ENCODE data around the gene BBOX1. TPM values are rescaled to one million over a fixed set of nuclear protein-coding genes. Genes with fewer than 3 reads are reported as not detected.

The BBOX1 gene
- total RNA-seq, 1 experiment from 2014 or later: not detected

- POLR2A ChIA-PET: no interaction called here
- H3K27ac ChIP-seq (ENCODE audit: low read depth, low read length): no peak overlapping the region
- H3K9me3 ChIP-seq (ENCODE audit: control insufficient read depth in 1 of 2, insufficient read depth in 1 of 2, low read depth in 1 of 2, low read length in 2 of 2): no peaks in the 10 kb centered on the region
- no peak for ATAC-seq
- DNase-seq (ENCODE audit: low read depth, low spot score): no peak
- no peak overlapping the region for H3K4me2 ChIP-seq (ENCODE audit: low read length)
- RAD21 ChIA-PET (ENCODE audit: low non-redundant PET in 1 of 2, low total read pairs in 2 of 2, uncharacterized antibody in 2 of 2, unreplicated experiment in 2 of 2): no interaction called here
- H4K20me1 ChIP-seq (ENCODE audit: insufficient read depth): no peaks in the 10 kb centered on the region
- intact Hi-C loops (cut with micrococcal nuclease): no loop called here
- no peaks in the 10 kb centered on the region for H3K4me1 ChIP-seq (ENCODE audit: control insufficient read depth in 1 of 2, insufficient read depth in 2 of 2, low read length in 2 of 2)
- no peaks in the 10 kb centered on the region for H3K36me3 ChIP-seq (ENCODE audit: control insufficient read depth in 1 of 2, insufficient read depth in 2 of 2, low read length in 2 of 2)
- no TSS peak for BruUV-seq (replicated peaks)
- H3K4me3 ChIP-seq (replicated peaks in 1 of 2; ENCODE audit: low read depth in 1 of 2, low read length in 2 of 2): no peak overlapping the region
- no peak overlapping the region for H2AFZ ChIP-seq (ENCODE audit: low read depth, low read length, poor library complexity, severe bottlenecking)
- TF ChIP-seq ZNF274 (IDR thresholded peaks at IDR 0.05; ENCODE audit: low read depth, low read length) (no peak), MAX (IDR thresholded peaks at IDR 0.05) (no peak), JUND (IDR thresholded peaks at IDR 0.05) (no peak), TCF7L2 (IDR thresholded peaks at IDR 0.05; ENCODE audit: borderline replicate concordance, extremely low read depth, insufficient read depth, insufficient read length) (no peak), POLR2A (IDR thresholded peaks at IDR 0.05; ENCODE audit: borderline replicate concordance, extremely low read depth, insufficient read depth, insufficient read length) (no peak)
- CTCF ChIA-PET: no interaction called here
- no peak overlapping the region for H3K9ac ChIP-seq (ENCODE audit: low read length)
- H3K27me3 ChIP-seq (ENCODE audit: insufficient read depth, low read length): no peaks in the 10 kb centered on the region
- no peaks in the 10 kb centered on the region for H3K79me2 ChIP-seq (ENCODE audit: insufficient read depth, low read length)
- no peaks in the 10 kb centered on the region for H3K9me2 ChIP-seq (ENCODE audit: insufficient read depth)
Measured at GRCh38 chr11:27028561-27028965, 12.1 kb upstream of the BBOX1 start.

DNA sequence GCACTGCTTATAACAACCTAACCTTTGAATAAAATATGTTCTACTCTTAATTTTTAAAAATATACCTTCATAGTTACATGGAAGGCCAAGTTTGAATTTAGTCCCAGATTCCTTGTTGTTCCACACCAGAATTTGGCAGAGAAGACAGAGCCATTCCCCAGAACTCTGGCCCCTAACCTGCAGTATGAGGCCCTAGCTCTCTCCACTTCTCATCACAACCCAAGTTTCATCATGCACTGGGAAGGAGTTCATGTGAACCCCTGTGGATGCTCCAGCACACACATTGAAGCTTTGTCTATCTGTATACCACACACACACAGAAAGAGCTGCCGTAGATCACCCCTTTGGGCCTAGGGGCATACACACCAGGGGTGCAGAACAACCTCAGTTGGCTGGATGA is 10.6 kb upstream of the BBOX1 start:
- intact Hi-C loops (cut with micrococcal nuclease): no loop called here
- no peaks in the 10 kb centered on the region for H3K27me3 ChIP-seq (ENCODE audit: insufficient read depth, low read length)
- H3K9ac ChIP-seq (ENCODE audit: low read length): no peak overlapping the region
- no peaks in the 10 kb centered on the region for H3K9me3 ChIP-seq (ENCODE audit: control insufficient read depth in 1 of 2, insufficient read depth in 1 of 2, low read depth in 1 of 2, low read length in 2 of 2)
- H4K20me1 ChIP-seq (ENCODE audit: insufficient read depth): no peaks in the 10 kb centered on the region
- ChIA-PET RAD21 (ENCODE audit: low non-redundant PET in 1 of 2, low total read pairs in 2 of 2, uncharacterized antibody in 2 of 2, unreplicated experiment in 2 of 2) (no interaction called here), POLR2A (no interaction called here), CTCF (no interaction called here)
- H3K27ac ChIP-seq (ENCODE audit: low read depth, low read length): no peak overlapping the region
- no peaks in the 10 kb centered on the region for H3K36me3 ChIP-seq (ENCODE audit: control insufficient read depth in 1 of 2, insufficient read depth in 2 of 2, low read length in 2 of 2)
- no peak overlapping the region for H3K4me2 ChIP-seq (ENCODE audit: low read length)
- no peaks in the 10 kb centered on the region for H3K9me2 ChIP-seq (ENCODE audit: insufficient read depth)
- ATAC-seq: no peak
- no peaks in the 10 kb centered on the region for H3K79me2 ChIP-seq (ENCODE audit: insufficient read depth, low read length)
- H3K4me3 ChIP-seq (replicated peaks in 1 of 2; ENCODE audit: low read depth in 1 of 2, low read length in 2 of 2): no peak overlapping the region
- H2AFZ ChIP-seq (ENCODE audit: low read depth, low read length, poor library complexity, severe bottlenecking): no peak overlapping the region
- no TSS peak for BruUV-seq (replicated peaks)
- no peaks in the 10 kb centered on the region for H3K4me1 ChIP-seq (ENCODE audit: control insufficient read depth in 1 of 2, insufficient read depth in 2 of 2, low read length in 2 of 2)
- no peak for DNase-seq (ENCODE audit: low read depth, low spot score)
- TF ChIP-seq POLR2A (IDR thresholded peaks at IDR 0.05; ENCODE audit: borderline replicate concordance, extremely low read depth, insufficient read depth, insufficient read length) (no peak), EZH2 (IDR thresholded peaks at IDR 0.05) (no peak), RAD21 (IDR thresholded peaks at IDR 0.05; ENCODE audit: low read depth) (no peak), YY1 (IDR thresholded peaks at IDR 0.05; ENCODE audit: extremely low read depth, insufficient replicate concordance, low read depth, low read length) (no peak), FOSL1 (IDR thresholded peaks at IDR 0.05; ENCODE audit: low read depth) (no peak), ATF3 (IDR thresholded peaks at IDR 0.05) (no peak), JUND (IDR thresholded peaks at IDR 0.05) (no peak), TCF7L2 (IDR thresholded peaks at IDR 0.05; ENCODE audit: borderline replicate concordance, extremely low read depth, insufficient read depth, insufficient read length) (no peak), SP1 (IDR thresholded peaks at IDR 0.05; ENCODE audit: low read depth) (no peak), MAX (IDR thresholded peaks at IDR 0.05) (no peak), ZNF274 (IDR thresholded peaks at IDR 0.05; ENCODE audit: low read depth, low read length) (no peak), EZH2phosphoT487 (IDR thresholded peaks at IDR 0.05; ENCODE audit: borderline replicate concordance) (no peak), POLR2AphosphoS5 (IDR thresholded peaks at IDR 0.05; ENCODE audit: low read depth, low read length) (no peak), CBX3 (IDR thresholded peaks at IDR 0.05; ENCODE audit: low read depth) (no peak), CEBPB (IDR thresholded peaks at IDR 0.05; ENCODE audit: low read depth) (no peak), ELF1 (IDR thresholded peaks at IDR 0.05; ENCODE audit: borderline replicate concordance, low read depth) (no peak), SIN3A (IDR thresholded peaks at IDR 0.05; ENCODE audit: low read depth) (no peak)
- TF ChIP-seq, protein P1, sequence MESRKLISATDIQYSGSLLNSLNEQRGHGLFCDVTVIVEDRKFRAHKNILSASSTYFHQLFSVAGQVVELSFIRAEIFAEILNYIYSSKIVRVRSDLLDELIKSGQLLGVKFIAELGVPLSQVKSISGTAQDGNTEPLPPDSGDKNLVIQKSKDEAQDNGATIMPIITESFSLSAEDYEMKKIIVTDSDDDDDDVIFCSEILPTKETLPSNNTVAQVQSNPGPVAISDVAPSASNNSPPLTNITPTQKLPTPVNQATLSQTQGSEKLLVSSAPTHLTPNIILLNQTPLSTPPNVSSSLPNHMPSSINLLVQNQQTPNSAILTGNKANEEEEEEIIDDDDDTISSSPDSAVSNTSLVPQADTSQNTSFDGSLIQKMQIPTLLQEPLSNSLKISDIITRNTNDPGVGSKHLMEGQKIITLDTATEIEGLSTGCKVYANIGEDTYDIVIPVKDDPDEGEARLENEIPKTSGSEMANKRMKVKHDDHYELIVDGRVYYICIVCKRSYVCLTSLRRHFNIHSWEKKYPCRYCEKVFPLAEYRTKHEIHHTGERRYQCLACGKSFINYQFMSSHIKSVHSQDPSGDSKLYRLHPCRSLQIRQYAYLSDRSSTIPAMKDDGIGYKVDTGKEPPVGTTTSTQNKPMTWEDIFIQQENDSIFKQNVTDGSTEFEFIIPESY (IDR thresholded peaks at IDR 0.05; ENCODE audit: extremely low read depth, insufficient replicate concordance, low read length): no peak

All from HCT116 (cell line).